ENCODE results near the gene IGFALS. TPM values are rescaled to one million over a fixed set of nuclear protein-coding genes. Genes with fewer than 3 reads are reported as not detected.

The IGFALS gene
- total and polyA plus RNA-seq, 2 donors (not counting 3 experiments of a cell fraction or from before 2014, with no cell fraction given) = not detected

- DNase-seq (ENCODE audit: low read depth, low spot score) (no peak), FAIRE-seq (no peak)
- no peaks in the 10 kb centered on the region for H4K20me1 ChIP-seq (replicated peaks; ENCODE audit: control insufficient read depth, extremely low read depth, insufficient read depth, low read length)
- peaks cover 5 to 54% of the 10 kb centered on the region in 2 experiments for H3K36me3 ChIP-seq (ENCODE audit: control insufficient read depth in 2 of 2, extremely low read depth in 1 of 2, insufficient read depth in 2 of 2, low read length in 2 of 2)
- no peaks in the 10 kb centered on the region for H3K9me1 ChIP-seq (replicated peaks; ENCODE audit: control insufficient read depth, extremely low read depth, insufficient read depth, low read length)
- H3K4me1 ChIP-seq (ENCODE audit: control insufficient read depth, extremely low read depth, insufficient read depth, low read length) = no peaks in the 10 kb centered on the region
- no peak overlapping the region for H3K4me2 ChIP-seq (ENCODE audit: insufficient read depth, low read length)
- dilution Hi-C loops (cut with MboI; ENCODE audit: extremely low pct_ligation_motif_present, low sequenced_read_pairs) (no loop called here), intact Hi-C loops (cut with micrococcal nuclease) (no loop called here)
- no peak overlapping the region for H3K4me3 ChIP-seq (replicated peaks in 1 of 3; ENCODE audit: insufficient read depth in 1 of 3, low read depth in 1 of 3, low read length in 3 of 3)
- no peaks in the 10 kb centered on the region for H3K27me3 ChIP-seq (ENCODE audit: control insufficient read depth in 2 of 2, insufficient read depth in 2 of 2, low read length in 2 of 2)
- no peaks in the 10 kb centered on the region for H3K79me2 ChIP-seq (ENCODE audit: control insufficient read depth, insufficient read depth, low read length)
- no peak overlapping the region for H2AFZ ChIP-seq (ENCODE audit: low read depth, low read length)
- no peak overlapping the region for H3K27ac ChIP-seq (ENCODE audit: insufficient read depth, low read depth, low read length)
- H3K9ac ChIP-seq (replicated peaks; ENCODE audit: extremely low read depth, insufficient read depth, low read length) = no peak overlapping the region
- CTCF ChIA-PET = interaction anchor here (0.9 kb wide), 1 partner anchor 59 kb away, joined by 3 read pairs; no protein-coding TSS in a partner anchor
- POLR2A ChIA-PET = no interaction called here
- TF ChIP-seq CTCF (IDR thresholded peaks at IDR 0.05; ENCODE audit: extremely low read depth in 1 of 2, insufficient read depth in 1 of 2, low read depth in 1 of 2, low read length in 2 of 2) = no peak
- TF ChIP-seq POLR2AphosphoS5 (IDR thresholded peaks at IDR 0.05; ENCODE audit: insufficient read depth, low read depth, low read length) = no peak
- TF ChIP-seq MYC (IDR thresholded peaks at IDR 0.05; ENCODE audit: low read depth, low read length) = no peak
- no peak for TF ChIP-seq JUN (IDR thresholded peaks at IDR 0.05; ENCODE audit: borderline replicate concordance, insufficient read depth, insufficient read length, low read depth)
- TF ChIP-seq GATA2 (IDR thresholded peaks at IDR 0.05; ENCODE audit: insufficient read depth, insufficient read length, low read depth, low read length) = no peak
- TF ChIP-seq POLR2A (IDR thresholded peaks at IDR 0.05; ENCODE audit: low read depth, low read length) = no peak
- TF ChIP-seq MAX (IDR thresholded peaks at IDR 0.05; ENCODE audit: insufficient read depth, insufficient read length) = no peak
- TF ChIP-seq FOS (IDR thresholded peaks at IDR 0.05; ENCODE audit: borderline replicate concordance, insufficient read depth, low read length) = no peak
- no peak for TF ChIP-seq EZH2 (IDR thresholded peaks at IDR 0.05; ENCODE audit: borderline replicate concordance, low read depth, low read length, severe bottlenecking)
- BruUV-seq (replicated peaks) = no TSS peak
- no peaks in the 10 kb centered on the region for H3K9me3 ChIP-seq (replicated peaks; ENCODE audit: control insufficient read depth, insufficient read depth, low read length)
These were observed 31.2 kb downstream of the IGFALS start for GRCh38 chr16:1762196-1762878.

Measured in endothelial cell of umbilical vein (primary cell).